Umbilical cord (tissue), 2 donors: ENCODE results near the gene PCSK6. TPM values are rescaled to one million over a fixed set of nuclear protein-coding genes. Genes with fewer than 3 reads are reported as not detected.

Experiments used
- DNase-seq: peaks from one replicate; pipeline ENCODE4 v3.0.0-alpha.2; 2015; ENCODE audit warnings: low spot score
- total RNA-seq: library from RNA; depleted of rRNA; stranded (reverse); fragments of >200 nt; gene quantifications from one replicate; pipeline ENCODE4 v1.2.3, GENCODE V29; 2014; ENCODE audit warnings: low replicate concordance; ENCODE audit not compliant: insufficient read depth

The PCSK6 gene
- total RNA-seq, 1 donor from 2014 or later = 22.6 TPM

- DNase-seq = no peak
These were observed 235.1 kb downstream of the PCSK6 start for GRCh38 chr15:101254157-101255050.

Other genes starting within 250 kb of the PCSK6 start
- 50.6 TPM for gene CHSY1, start 237.7 kb downstream of the PCSK6 start, total RNA-seq
- 89.8 TPM for gene SELENOS, start 212.2 kb downstream of the PCSK6 start, total RNA-seq
- gene SNRPA1, start 194.5 kb downstream of the PCSK6 start, total RNA-seq = 11.1 TPM
- 74.2 TPM for gene TM2D3, start 162.7 kb upstream of the PCSK6 start, total RNA-seq
- gene TARS3, start 234.8 kb upstream of the PCSK6 start, total RNA-seq = 15.9 TPM